Measurements from ENCODE around the gene NPM3.
"Not testable (repeated sequence)": the region's sequence is repeated elsewhere in the genome, so short reads cannot be mapped to it uniquely, and the experiment has no call there.

The NPM3 gene

DNA sequence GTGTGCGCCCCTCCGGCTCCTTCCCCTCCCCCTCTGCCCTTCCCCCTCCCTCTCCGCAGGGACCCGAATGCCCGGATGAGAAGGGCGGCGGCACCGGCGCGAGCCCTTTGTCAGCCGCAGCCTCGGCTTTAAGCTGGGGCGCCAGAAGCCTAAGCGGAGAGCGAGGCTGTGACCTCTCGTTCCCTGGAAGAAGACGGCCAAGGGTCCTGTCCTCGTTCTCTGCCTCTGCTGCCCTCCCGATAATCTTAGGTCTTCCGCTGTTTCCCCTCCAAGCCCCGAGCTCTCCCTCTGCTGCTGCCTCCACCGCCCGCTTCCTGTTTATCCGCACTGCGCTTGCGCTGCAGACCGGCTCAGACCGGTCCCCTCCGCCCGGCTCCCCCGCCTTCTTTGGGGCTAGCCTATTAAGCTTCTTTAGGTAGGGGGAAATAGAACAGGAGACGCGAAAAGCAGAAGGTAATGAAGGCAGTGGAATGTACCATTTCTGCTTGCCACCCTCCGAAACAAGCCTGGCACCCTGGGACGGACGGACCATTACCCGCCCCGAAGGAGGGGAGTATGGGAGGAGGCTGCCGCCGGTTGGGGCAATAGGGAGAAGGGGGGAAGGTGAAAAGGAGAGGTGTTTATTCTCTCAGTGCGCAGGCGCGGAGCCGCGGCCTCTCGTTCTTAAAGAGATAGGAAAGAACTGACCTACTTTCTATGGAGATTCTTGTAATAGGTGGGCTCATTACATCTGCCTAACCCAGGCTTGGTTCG lies 35.0 kb upstream of the NPM3 start, which contains the start of gene OGA:
OGA (minus strand) TSS at position 326 of the 753 bp plus-strand sequence. CDS start 422 bp downstream, outside the sequence.
- H3K4me3 ChIP-seq (ENCODE audit: low read length): peak within 1 kb of the TSS; percentile 89
- peaks cover 3% of the 10 kb centered on the region for H3K36me3 ChIP-seq (ENCODE audit: insufficient read depth, low read length)
- peak within 1 kb of the TSS; percentile 74 for H2AFZ ChIP-seq (ENCODE audit: low read depth, low read length)
- no peaks in the 10 kb centered on the region for H3K9me3 ChIP-seq (ENCODE audit: low read length)
- peaks cover 24% of the 10 kb centered on the region for H3K4me1 ChIP-seq (ENCODE audit: insufficient read depth, low read length)
- no peaks in the 10 kb centered on the region for H3K27me3 ChIP-seq (ENCODE audit: insufficient read depth, low read length)

DNA sequence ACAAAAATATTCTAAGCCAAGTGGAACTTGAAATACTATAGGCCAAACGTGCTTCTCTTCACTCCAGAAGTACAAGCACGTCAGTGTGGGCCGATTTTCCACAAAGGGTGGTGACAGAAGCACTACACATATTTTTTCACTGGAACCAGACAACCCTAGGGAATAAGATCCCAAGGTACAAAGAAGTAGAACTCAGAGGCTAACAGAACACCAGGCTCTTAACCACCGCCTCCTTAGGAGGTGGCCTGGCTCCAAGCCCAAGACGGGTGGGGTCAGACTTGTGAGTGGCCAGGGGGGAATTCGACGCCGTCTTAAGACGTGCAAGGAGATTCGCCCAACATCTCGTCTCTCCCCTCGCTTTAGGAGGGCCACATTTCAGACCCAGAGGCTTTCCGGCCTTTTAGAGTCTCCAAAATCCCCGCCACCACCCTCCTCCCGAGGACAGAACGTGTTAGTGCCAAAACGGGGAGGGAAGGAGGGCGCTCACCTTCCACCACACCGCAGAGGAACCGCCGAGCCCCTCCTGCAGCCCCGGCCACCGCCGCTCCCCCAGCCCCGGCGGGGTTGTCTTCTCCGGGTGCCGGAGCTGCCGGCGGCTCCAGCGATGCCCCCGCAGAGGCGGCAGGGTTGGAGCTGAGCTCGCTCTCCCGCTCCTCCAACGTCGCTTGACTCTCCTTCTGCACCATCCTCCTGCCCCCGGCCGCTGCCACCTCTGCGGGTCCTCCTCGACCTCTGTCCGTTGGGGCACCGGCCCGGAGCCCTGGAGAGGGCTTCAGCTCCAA lies 34.3 kb upstream of the NPM3 start:
- peaks cover 27% of the 10 kb centered on the region for H3K4me1 ChIP-seq (ENCODE audit: insufficient read depth, low read length)
- no peak overlapping the region for H2AFZ ChIP-seq (ENCODE audit: low read depth, low read length)
- H3K9me3 ChIP-seq (ENCODE audit: low read length): no peaks in the 10 kb centered on the region
- H3K4me3 ChIP-seq (ENCODE audit: low read length): peak overlapping the region; percentile 89
- no peaks in the 10 kb centered on the region for H3K27me3 ChIP-seq (ENCODE audit: insufficient read depth, low read length)
- H3K36me3 ChIP-seq (ENCODE audit: insufficient read depth, low read length): peaks cover 10% of the 10 kb centered on the region

DNA sequence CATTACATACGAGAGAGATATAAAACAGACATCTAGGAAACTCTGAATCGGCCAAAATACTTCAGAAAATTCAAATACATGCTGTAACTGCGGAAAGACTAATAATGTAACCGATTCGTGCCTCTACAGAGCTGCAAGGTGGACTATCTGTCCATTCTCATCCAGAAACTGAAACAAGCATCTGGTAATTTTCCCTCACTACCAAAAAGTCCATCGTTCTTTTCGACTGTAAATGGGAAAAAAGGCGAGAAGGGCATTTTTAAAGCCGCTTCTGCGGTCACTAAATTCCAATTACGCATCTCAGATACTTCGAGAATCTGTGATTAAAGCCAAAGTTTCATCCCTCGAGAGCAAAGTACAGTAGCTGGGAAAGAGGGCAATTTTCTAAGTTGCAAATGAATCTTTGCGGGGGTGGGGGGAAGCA lies 33.7 kb upstream of the NPM3 start:
- peaks cover 27% of the 10 kb centered on the region for H3K4me1 ChIP-seq (ENCODE audit: insufficient read depth, low read length)
- no peaks in the 10 kb centered on the region for H3K27me3 ChIP-seq (ENCODE audit: insufficient read depth, low read length)
- no peaks in the 10 kb centered on the region for H3K9me3 ChIP-seq (ENCODE audit: low read length)
- H2AFZ ChIP-seq (ENCODE audit: low read depth, low read length): no peak overlapping the region
- H3K36me3 ChIP-seq (ENCODE audit: insufficient read depth, low read length): peaks cover 16% of the 10 kb centered on the region
- H3K4me3 ChIP-seq (ENCODE audit: low read length): peak overlapping the region; percentile 89

DNA sequence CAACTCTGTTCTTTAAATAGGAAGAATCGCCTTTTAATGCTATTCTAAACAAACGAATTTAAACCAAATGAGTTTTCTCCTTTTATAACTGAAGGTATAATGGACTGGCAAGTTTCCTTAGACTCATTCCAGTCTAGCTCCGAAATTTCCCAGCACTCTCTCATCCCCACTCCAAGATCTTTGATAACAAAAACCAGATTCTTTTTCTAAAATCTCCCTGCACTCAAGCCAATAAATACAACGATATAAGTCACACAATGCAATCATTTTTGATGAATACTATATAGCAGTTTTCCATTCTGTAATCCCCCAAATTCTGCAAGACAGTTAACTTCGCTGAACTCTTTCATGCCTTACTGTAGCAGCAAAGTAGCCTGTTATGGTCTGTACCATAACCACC lies 33.1 kb upstream of the NPM3 start:
- Histone ChIP-seq H3K27me3 (ENCODE audit: insufficient read depth, low read length) (no peaks in the 10 kb centered on the region), H3K36me3 (ENCODE audit: insufficient read depth, low read length) (peaks cover 21% of the 10 kb centered on the region), H3K4me3 (ENCODE audit: low read length) (peak overlapping the region; percentile 89), H3K4me1 (ENCODE audit: insufficient read depth, low read length) (peaks cover 27% of the 10 kb centered on the region), H2AFZ (ENCODE audit: low read depth, low read length) (no peak overlapping the region), H3K9me3 (ENCODE audit: low read length) (no peaks in the 10 kb centered on the region)

DNA sequence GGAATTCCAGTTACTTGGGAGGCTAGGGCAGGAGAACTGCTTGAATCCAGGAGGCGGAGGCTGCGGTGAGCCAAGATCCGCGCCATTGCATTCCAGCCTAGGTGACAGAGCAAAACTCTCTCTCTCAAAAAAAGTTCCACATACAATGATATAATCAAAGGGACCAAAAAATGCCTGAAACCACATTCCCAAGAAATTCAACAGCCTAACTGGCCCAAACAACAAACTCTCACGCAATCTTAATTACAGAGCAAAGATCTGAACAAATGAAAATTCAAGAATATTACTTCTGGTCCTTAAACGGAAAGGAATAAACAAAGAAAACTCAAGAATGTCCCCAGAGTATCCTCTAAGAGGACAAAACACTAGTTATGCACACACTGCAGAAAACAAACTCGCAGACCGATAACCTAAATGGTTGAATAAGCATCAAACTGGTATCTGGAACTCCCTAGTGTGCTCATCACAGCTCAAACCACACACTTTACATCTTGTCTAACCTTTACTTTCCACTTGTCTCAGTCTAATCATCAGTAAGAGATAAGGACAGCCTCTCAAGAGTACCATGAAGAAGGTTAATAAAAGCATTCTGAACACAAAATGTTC lies 31.3 kb upstream of the NPM3 start:
- Histone ChIP-seq H2AFZ (ENCODE audit: low read depth, low read length) (no peak overlapping the region), H3K4me3 (ENCODE audit: low read length) (peak overlapping the region; percentile 89), H3K9me3 (ENCODE audit: low read length) (no peaks in the 10 kb centered on the region), H3K4me1 (ENCODE audit: insufficient read depth, low read length) (peaks cover 27% of the 10 kb centered on the region), H3K36me3 (ENCODE audit: insufficient read depth, low read length) (peaks cover 39% of the 10 kb centered on the region), H3K27me3 (ENCODE audit: insufficient read depth, low read length) (no peaks in the 10 kb centered on the region)

DNA sequence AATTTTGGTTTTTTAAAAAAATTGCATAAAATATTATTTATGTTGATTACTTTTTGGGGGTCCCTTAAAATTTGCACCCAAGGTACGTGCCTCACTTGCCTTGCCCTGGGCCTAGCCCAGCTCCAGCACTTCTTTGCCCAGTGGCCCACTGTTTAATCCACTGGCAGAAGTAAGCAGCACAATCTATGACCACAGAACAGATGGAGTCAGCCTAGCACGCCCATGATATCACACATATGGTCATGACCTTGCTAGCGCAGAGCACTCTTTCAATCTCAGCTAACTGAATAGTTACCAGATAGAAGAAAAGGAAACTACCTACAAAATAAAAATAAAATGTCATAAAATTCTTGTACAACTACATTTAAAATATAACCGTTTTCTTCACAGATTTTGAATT lies 29.4 kb upstream of the NPM3 start:
- Histone ChIP-seq H3K4me1 (ENCODE audit: insufficient read depth, low read length) (peaks cover 18% of the 10 kb centered on the region), H2AFZ (ENCODE audit: low read depth, low read length) (no peak overlapping the region), H3K9me3 (ENCODE audit: low read length) (no peaks in the 10 kb centered on the region), H3K4me3 (ENCODE audit: low read length) (no peak overlapping the region), H3K27me3 (ENCODE audit: insufficient read depth, low read length) (no peaks in the 10 kb centered on the region), H3K36me3 (ENCODE audit: insufficient read depth, low read length) (peaks cover 55% of the 10 kb centered on the region)

DNA sequence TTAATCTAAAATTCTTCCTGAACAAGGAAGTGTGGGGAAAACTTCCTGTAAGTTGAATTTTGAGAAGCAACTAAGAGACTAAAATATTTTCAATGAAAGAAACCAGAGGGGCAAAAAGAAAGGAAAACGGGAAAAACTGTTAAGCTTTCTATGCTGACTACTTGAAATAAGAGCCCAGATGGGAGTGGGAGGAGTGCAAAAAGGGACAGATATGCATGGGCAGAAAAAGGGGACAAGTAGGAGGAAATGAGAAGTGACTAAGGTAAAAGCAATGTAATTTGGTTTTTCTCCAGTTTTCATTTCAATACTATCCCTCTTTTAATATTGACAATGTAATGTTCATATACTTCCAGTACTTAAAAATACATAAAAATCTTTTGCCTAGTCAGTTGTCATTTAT lies 23.9 kb upstream of the NPM3 start:
- Histone ChIP-seq H2AFZ (ENCODE audit: low read depth, low read length) (no peak overlapping the region), H3K4me1 (ENCODE audit: insufficient read depth, low read length) (no peaks in the 10 kb centered on the region), H3K9me3 (ENCODE audit: low read length) (peaks cover 4% of the 10 kb centered on the region), H3K4me3 (ENCODE audit: low read length) (no peak overlapping the region), H3K27me3 (ENCODE audit: insufficient read depth, low read length) (no peaks in the 10 kb centered on the region), H3K36me3 (ENCODE audit: insufficient read depth, low read length) (peaks cover 87% of the 10 kb centered on the region)

DNA sequence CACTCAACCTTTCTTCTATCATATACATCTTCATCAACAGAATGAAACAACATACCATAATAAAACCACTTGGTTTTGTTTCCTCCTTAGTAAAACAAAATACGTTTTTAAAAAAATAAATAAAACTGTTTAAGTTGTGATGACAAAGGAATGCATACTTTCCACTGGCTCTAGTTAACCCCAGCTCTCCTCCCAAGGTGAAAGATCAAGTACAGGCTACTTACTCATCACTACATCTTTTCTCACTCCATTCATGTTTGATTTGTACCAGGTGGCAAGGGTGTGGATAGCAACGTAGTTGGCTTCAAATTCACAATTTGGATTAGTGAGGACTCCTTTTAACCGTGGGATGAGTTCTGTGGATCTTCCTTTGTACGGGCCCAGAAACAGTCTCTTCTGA lies 20.3 kb upstream of the NPM3 start:
- no peak overlapping the region for H3K4me3 ChIP-seq (ENCODE audit: low read length)
- H3K9me3 ChIP-seq (ENCODE audit: low read length): peaks cover 4% of the 10 kb centered on the region
- no peak overlapping the region for H2AFZ ChIP-seq (ENCODE audit: low read depth, low read length)
- H3K4me1 ChIP-seq (ENCODE audit: insufficient read depth, low read length): no peaks in the 10 kb centered on the region
- H3K36me3 ChIP-seq (ENCODE audit: insufficient read depth, low read length): peaks cover 89% of the 10 kb centered on the region
- no peaks in the 10 kb centered on the region for H3K27me3 ChIP-seq (ENCODE audit: insufficient read depth, low read length)

DNA sequence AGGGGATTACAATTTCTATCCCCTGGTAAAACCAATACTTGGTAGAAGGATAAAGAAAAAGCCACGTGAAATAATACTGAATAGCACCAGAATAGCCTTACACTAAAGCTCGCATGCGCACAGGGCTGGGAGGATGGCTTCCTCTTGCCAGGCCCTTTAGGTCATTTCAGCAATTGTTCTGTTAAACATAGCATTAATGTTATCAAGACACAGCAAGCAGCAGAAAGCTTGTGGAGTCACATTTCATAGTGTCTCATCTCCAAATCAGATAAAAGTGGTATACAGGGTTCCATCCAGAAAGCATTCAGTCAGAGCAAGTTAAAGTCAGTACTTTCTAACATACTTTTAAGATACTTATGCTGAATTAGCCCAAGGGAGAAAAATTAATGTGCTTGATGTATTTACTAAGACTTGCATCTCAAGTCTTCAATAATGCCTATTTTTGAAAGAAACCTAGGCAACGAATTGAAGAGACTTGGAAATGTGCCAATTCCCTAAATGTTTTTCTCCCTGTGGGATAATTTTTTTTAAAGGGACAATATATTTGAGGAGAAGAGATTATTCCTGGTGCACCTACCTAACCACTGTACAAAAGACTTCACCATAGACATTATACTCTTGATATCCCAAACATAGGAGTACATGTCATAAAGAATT lies 14.3 kb upstream of the NPM3 start:
- Histone ChIP-seq H2AFZ (ENCODE audit: low read depth, low read length) (no peak overlapping the region), H3K36me3 (ENCODE audit: insufficient read depth, low read length) (peaks cover 91% of the 10 kb centered on the region), H3K4me1 (ENCODE audit: insufficient read depth, low read length) (no peaks in the 10 kb centered on the region), H3K27me3 (ENCODE audit: insufficient read depth, low read length) (no peaks in the 10 kb centered on the region), H3K9me3 (ENCODE audit: low read length) (no peaks in the 10 kb centered on the region), H3K4me3 (ENCODE audit: low read length) (no peak overlapping the region)

DNA sequence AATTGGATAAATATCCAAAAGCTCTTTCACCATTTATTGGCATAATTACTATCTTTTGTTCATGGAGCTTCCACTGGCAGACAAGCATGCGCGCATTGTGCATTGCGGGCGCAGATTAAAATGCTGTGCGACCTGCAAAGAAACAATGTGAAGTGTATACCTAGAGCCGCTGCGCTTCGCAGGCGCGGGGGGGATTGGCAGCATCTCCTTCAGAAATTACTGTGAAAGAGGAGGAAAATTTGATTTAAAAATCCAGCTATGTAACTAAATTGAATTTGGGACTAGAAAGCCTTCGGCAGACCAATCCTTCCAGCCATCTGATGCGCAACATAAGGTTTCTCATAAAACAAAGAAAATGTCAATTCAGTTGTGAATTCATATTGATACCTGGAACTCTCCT lies 10.3 kb upstream of the NPM3 start:
- Histone ChIP-seq H2AFZ (ENCODE audit: low read depth, low read length) (no peak overlapping the region), H3K36me3 (ENCODE audit: insufficient read depth, low read length) (peaks cover 92% of the 10 kb centered on the region), H3K4me3 (ENCODE audit: low read length) (no peak overlapping the region), H3K4me1 (ENCODE audit: insufficient read depth, low read length) (no peaks in the 10 kb centered on the region), H3K27me3 (ENCODE audit: insufficient read depth, low read length) (no peaks in the 10 kb centered on the region), H3K9me3 (ENCODE audit: low read length) (no peaks in the 10 kb centered on the region)

DNA sequence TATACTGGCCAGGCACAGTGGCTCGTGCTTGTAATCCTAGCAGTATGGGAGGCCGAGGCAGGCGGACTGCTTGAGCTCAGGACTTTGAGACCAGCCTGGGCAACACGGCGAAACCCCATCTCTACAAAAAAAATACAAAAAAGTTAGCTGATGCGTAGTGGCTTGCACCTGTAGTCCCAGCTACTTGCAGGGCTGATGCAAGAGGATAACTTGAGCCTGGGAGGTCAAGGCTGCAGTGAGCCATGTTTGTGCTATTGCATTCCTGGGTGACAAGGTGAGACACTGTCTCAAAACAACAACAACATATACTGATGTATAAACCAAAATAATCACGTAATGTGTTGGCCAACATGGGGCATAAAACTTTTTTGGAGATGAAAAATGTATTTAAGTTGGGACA lies 6.4 kb upstream of the NPM3 start:
- H3K9me3 ChIP-seq (ENCODE audit: low read length): no peaks in the 10 kb centered on the region
- peaks cover 92% of the 10 kb centered on the region for H3K36me3 ChIP-seq (ENCODE audit: insufficient read depth, low read length)
- H3K27me3 ChIP-seq (ENCODE audit: insufficient read depth, low read length): no peaks in the 10 kb centered on the region
- no peak overlapping the region for H3K4me3 ChIP-seq (ENCODE audit: low read length)
- H2AFZ ChIP-seq (ENCODE audit: low read depth, low read length): no peak overlapping the region
- no peaks in the 10 kb centered on the region for H3K4me1 ChIP-seq (ENCODE audit: insufficient read depth, low read length)

DNA sequence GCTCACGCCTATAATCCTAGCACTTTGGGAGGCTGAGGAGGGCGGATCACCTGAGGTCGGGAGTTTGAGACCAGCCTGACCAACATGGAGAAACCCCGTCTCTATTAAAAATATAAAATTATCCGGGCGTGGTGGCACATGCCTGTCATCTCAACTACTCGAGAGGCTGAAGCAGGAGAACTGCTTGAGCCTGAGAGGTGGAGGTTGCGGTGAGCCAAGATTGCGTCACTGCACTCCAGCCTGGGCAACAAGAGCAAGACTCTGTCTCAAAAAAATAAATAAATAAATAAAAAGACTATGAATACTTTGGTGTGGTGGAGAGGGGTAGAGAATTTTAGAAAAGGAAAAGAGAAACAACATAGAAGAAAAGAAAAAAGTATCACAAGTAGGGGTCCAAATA lies 6.0 kb upstream of the NPM3 start:
- H3K4me1 ChIP-seq (ENCODE audit: insufficient read depth, low read length); H3K27me3 ChIP-seq (ENCODE audit: insufficient read depth, low read length); H3K9me3 ChIP-seq (ENCODE audit: low read length); H2AFZ ChIP-seq (ENCODE audit: low read depth, low read length); H3K4me3 ChIP-seq (ENCODE audit: low read length): not testable (repeated sequence)
- H3K36me3 ChIP-seq (ENCODE audit: insufficient read depth, low read length): peaks cover 93% of the 10 kb centered on the region

DNA sequence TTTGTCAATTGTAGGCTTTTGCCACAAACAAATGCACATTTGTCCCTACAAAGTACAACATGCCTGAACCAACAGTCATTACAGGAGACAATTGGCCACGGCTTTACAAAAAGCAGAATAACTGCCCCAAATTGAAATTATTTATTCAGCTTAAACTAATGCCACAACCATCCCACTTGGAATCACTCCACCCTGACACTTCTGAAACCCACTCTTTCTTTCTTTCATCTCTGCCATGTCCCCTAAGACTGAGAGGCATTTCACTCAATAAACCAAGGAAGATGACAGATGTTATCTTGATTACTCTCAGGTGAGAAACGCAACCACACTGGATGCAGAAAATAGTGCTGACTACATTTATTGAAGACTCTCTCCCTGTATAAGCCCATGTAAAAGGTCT lies 2.6 kb upstream of the NPM3 start:
- H2AFZ ChIP-seq (ENCODE audit: low read depth, low read length): no peak overlapping the region
- H3K36me3 ChIP-seq (ENCODE audit: insufficient read depth, low read length): peaks cover 62% of the 10 kb centered on the region
- no peak overlapping the region for H3K4me3 ChIP-seq (ENCODE audit: low read length)
- H3K9me3 ChIP-seq (ENCODE audit: low read length): no peaks in the 10 kb centered on the region
- no peaks in the 10 kb centered on the region for H3K27me3 ChIP-seq (ENCODE audit: insufficient read depth, low read length)
- peaks cover 16% of the 10 kb centered on the region for H3K4me1 ChIP-seq (ENCODE audit: insufficient read depth, low read length)
